Measurements from ENCODE around the gene SEMA5A.

SEMA5A gene

DNA sequence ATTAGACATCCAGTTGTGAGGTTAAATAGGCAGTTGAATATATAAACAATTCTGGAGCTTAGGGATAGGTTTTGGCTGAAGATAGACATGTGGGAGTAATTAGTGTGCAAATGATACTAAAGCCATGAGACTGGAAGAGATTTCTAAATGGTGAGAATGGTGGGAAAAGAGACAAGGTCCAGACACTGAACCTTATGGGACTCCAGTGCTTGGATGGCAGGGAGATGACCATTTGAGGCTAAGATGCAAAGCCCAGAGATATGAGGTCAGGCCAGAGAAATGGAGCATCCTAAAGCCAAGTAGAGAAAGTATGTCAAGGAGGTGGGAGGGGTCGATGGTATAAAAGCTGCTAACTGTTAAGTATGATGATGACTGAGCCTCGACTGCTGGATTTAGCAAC, 115.6 kb downstream of the SEMA5A start:
- Histone ChIP-seq H3K9me3 (ENCODE audit: control insufficient read depth in 2 of 2, low read length in 2 of 2) (no peaks in the 10 kb centered on the region), H3K27me3 (ENCODE audit: control insufficient read depth in 2 of 2, insufficient read depth in 2 of 2, low read length in 2 of 2) (no peaks in the 10 kb centered on the region), H3K27ac (ENCODE audit: low read depth in 2 of 2, low read length in 2 of 2) (no peak overlapping the region), H3K9ac (ENCODE audit: low read depth in 1 of 2, low read length in 2 of 2) (no peak overlapping the region), H3K4me3 (ENCODE audit: low read length in 2 of 2) (no peak overlapping the region), H3K4me1 (ENCODE audit: control insufficient read depth in 2 of 2, insufficient read depth in 2 of 2, low read length in 2 of 2) (no peaks in the 10 kb centered on the region), H3K36me3 (ENCODE audit: control insufficient read depth in 2 of 2, insufficient read depth in 2 of 2, low read length in 2 of 2) (no peaks in the 10 kb centered on the region)

- H3K27me3 ChIP-seq (ENCODE audit: control insufficient read depth in 2 of 2, insufficient read depth in 2 of 2, low read length in 2 of 2) = no peaks in the 10 kb centered on the region
- no peaks in the 10 kb centered on the region for H3K4me1 ChIP-seq (ENCODE audit: control insufficient read depth in 2 of 2, insufficient read depth in 2 of 2, low read length in 2 of 2)
- H3K9ac ChIP-seq (ENCODE audit: low read depth in 1 of 2, low read length in 2 of 2) = no peak overlapping the region
- H3K36me3 ChIP-seq (ENCODE audit: control insufficient read depth in 2 of 2, insufficient read depth in 2 of 2, low read length in 2 of 2) = no peaks in the 10 kb centered on the region
- H3K4me3 ChIP-seq (ENCODE audit: low read length in 2 of 2) = no peak overlapping the region
- H3K9me3 ChIP-seq (ENCODE audit: control insufficient read depth in 2 of 2, low read length in 2 of 2) = no peaks in the 10 kb centered on the region
- H3K27ac ChIP-seq (ENCODE audit: low read depth in 2 of 2, low read length in 2 of 2) = no peak overlapping the region
Measured at GRCh38 chr5:9429691-9430215, 116.1 kb downstream of the SEMA5A start.

GRCh38 chr5:9428272-9428671, 117.6 kb downstream of the SEMA5A start:
- Histone ChIP-seq H3K4me1 (ENCODE audit: control insufficient read depth in 2 of 2, insufficient read depth in 2 of 2, low read length in 2 of 2) (no peaks in the 10 kb centered on the region), H3K9ac (ENCODE audit: low read depth in 1 of 2, low read length in 2 of 2) (no peak overlapping the region), H3K9me3 (ENCODE audit: control insufficient read depth in 2 of 2, low read length in 2 of 2) (no peaks in the 10 kb centered on the region), H3K27ac (ENCODE audit: low read depth in 2 of 2, low read length in 2 of 2) (no peak overlapping the region), H3K36me3 (ENCODE audit: control insufficient read depth in 2 of 2, insufficient read depth in 2 of 2, low read length in 2 of 2) (no peaks in the 10 kb centered on the region), H3K27me3 (ENCODE audit: control insufficient read depth in 2 of 2, insufficient read depth in 2 of 2, low read length in 2 of 2) (no peaks in the 10 kb centered on the region), H3K4me3 (ENCODE audit: low read length in 2 of 2) (no peak overlapping the region)

- Histone ChIP-seq H3K4me1 (ENCODE audit: control insufficient read depth in 2 of 2, insufficient read depth in 2 of 2, low read length in 2 of 2) (peaks cover 0 to 3% of the 10 kb centered on the region in 2 donors), H3K9ac (ENCODE audit: low read depth in 1 of 2, low read length in 2 of 2) (no peak overlapping the region), H3K36me3 (ENCODE audit: control insufficient read depth in 2 of 2, insufficient read depth in 2 of 2, low read length in 2 of 2) (no peaks in the 10 kb centered on the region), H3K27ac (ENCODE audit: low read depth in 2 of 2, low read length in 2 of 2) (no peak overlapping the region), H3K4me3 (ENCODE audit: low read length in 2 of 2) (no peak overlapping the region), H3K9me3 (ENCODE audit: control insufficient read depth in 2 of 2, low read length in 2 of 2) (no peaks in the 10 kb centered on the region), H3K27me3 (ENCODE audit: control insufficient read depth in 2 of 2, insufficient read depth in 2 of 2, low read length in 2 of 2) (no peaks in the 10 kb centered on the region)
Measured at GRCh38 chr5:9425710-9426109, 120.2 kb downstream of the SEMA5A start.

- Histone ChIP-seq H3K4me3 (ENCODE audit: low read length in 2 of 2) (no peak overlapping the region), H3K9me3 (ENCODE audit: control insufficient read depth in 2 of 2, low read length in 2 of 2) (no peaks in the 10 kb centered on the region), H3K36me3 (ENCODE audit: control insufficient read depth in 2 of 2, insufficient read depth in 2 of 2, low read length in 2 of 2) (no peaks in the 10 kb centered on the region), H3K27ac (ENCODE audit: low read depth in 2 of 2, low read length in 2 of 2) (no peak overlapping the region), H3K4me1 (ENCODE audit: control insufficient read depth in 2 of 2, insufficient read depth in 2 of 2, low read length in 2 of 2) (peaks cover 0 to 3% of the 10 kb centered on the region in 2 donors), H3K27me3 (ENCODE audit: control insufficient read depth in 2 of 2, insufficient read depth in 2 of 2, low read length in 2 of 2) (no peaks in the 10 kb centered on the region), H3K9ac (ENCODE audit: low read depth in 1 of 2, low read length in 2 of 2) (no peak overlapping the region)
Measured at GRCh38 chr5:9423571-9423970, 122.3 kb downstream of the SEMA5A start.

GRCh38 chr5:9421884-9422283, 124.0 kb downstream of the SEMA5A start:
- Histone ChIP-seq H3K9ac (ENCODE audit: low read depth in 1 of 2, low read length in 2 of 2) (no peak overlapping the region), H3K9me3 (ENCODE audit: control insufficient read depth in 2 of 2, low read length in 2 of 2) (no peaks in the 10 kb centered on the region), H3K36me3 (ENCODE audit: control insufficient read depth in 2 of 2, insufficient read depth in 2 of 2, low read length in 2 of 2) (no peaks in the 10 kb centered on the region), H3K4me3 (ENCODE audit: low read length in 2 of 2) (no peak overlapping the region), H3K4me1 (ENCODE audit: control insufficient read depth in 2 of 2, insufficient read depth in 2 of 2, low read length in 2 of 2) (peaks cover 0 to 3% of the 10 kb centered on the region in 2 donors), H3K27me3 (ENCODE audit: control insufficient read depth in 2 of 2, insufficient read depth in 2 of 2, low read length in 2 of 2) (no peaks in the 10 kb centered on the region), H3K27ac (ENCODE audit: low read depth in 2 of 2, low read length in 2 of 2) (no peak overlapping the region)

DNA sequence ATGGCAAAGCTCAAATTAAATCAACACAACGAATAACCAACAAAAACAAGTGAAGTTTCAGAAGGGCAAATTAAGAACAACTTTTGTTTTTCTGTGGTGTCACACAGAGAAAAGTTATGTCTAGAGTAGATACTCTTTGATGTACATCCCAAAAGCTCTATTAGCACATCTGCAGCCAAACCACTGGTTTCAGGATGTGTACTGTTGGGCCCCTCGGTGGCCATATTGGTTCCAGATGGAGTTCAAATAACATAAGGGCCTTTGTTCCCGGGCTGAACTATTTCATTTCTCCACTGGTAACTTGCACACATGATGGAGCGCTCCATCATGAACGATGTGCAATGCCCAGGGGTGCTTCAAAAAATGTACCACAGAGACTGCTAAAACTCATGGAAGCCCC, 126.1 kb downstream of the SEMA5A start:
- Histone ChIP-seq H3K9me3 (ENCODE audit: control insufficient read depth in 2 of 2, low read length in 2 of 2) (no peaks in the 10 kb centered on the region), H3K36me3 (ENCODE audit: control insufficient read depth in 2 of 2, insufficient read depth in 2 of 2, low read length in 2 of 2) (no peaks in the 10 kb centered on the region), H3K27me3 (ENCODE audit: control insufficient read depth in 2 of 2, insufficient read depth in 2 of 2, low read length in 2 of 2) (no peaks in the 10 kb centered on the region), H3K4me3 (ENCODE audit: low read length in 2 of 2) (no peak overlapping the region), H3K9ac (ENCODE audit: low read depth in 1 of 2, low read length in 2 of 2) (no peak overlapping the region), H3K4me1 (ENCODE audit: control insufficient read depth in 2 of 2, insufficient read depth in 2 of 2, low read length in 2 of 2) (peaks cover 0 to 3% of the 10 kb centered on the region in 2 donors), H3K27ac (ENCODE audit: low read depth in 2 of 2, low read length in 2 of 2) (no peak overlapping the region)

DNA sequence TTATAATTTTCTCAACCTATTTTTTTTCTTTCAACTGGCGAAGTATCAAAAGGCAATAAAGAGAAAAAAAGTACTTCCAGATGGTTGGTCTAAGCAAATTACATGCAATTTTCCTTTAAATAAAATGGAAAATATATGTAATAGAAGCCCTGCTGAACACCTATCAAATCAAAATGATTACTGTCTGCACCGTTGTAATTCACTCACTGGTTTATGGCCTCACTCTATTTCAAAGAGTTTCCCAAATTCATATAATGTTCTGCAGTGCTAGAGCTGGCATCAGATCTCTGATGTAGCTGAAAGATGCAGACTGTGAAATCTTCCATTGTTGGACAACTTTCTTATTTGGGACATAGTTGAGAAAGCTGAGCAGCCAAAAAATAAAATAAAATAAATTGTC, 130.3 kb downstream of the SEMA5A start:
- Histone ChIP-seq H3K9ac (ENCODE audit: low read depth in 1 of 2, low read length in 2 of 2) (no peak overlapping the region), H3K27me3 (ENCODE audit: control insufficient read depth in 2 of 2, insufficient read depth in 2 of 2, low read length in 2 of 2) (no peaks in the 10 kb centered on the region), H3K36me3 (ENCODE audit: control insufficient read depth in 2 of 2, insufficient read depth in 2 of 2, low read length in 2 of 2) (no peaks in the 10 kb centered on the region), H3K27ac (ENCODE audit: low read depth in 2 of 2, low read length in 2 of 2) (no peak overlapping the region), H3K9me3 (ENCODE audit: control insufficient read depth in 2 of 2, low read length in 2 of 2) (no peaks in the 10 kb centered on the region), H3K4me1 (ENCODE audit: control insufficient read depth in 2 of 2, insufficient read depth in 2 of 2, low read length in 2 of 2) (no peaks in the 10 kb centered on the region), H3K4me3 (ENCODE audit: low read length in 2 of 2) (no peak overlapping the region)

DNA sequence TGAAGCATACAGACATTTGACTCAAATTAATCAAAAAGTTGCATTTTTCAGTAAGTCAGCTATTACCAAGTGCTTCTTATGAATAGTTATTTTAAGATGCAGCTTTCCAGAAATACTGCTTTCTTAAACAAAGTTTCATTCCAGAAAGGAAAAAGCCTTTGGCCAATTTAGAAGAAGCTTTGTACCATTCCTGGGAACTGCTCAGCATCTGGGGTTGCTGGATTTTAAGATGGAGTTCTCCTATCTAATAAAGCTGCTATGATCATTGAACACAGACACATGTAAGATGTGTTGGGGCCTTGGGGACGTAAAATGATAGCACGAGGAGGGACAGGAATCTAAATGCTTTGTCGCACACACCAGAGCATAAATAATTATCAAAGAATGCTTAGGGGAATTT, 130.8 kb downstream of the SEMA5A start:
- no peaks in the 10 kb centered on the region for H3K36me3 ChIP-seq (ENCODE audit: control insufficient read depth in 2 of 2, insufficient read depth in 2 of 2, low read length in 2 of 2)
- no peak overlapping the region for H3K4me3 ChIP-seq (ENCODE audit: low read length in 2 of 2)
- no peak overlapping the region for H3K27ac ChIP-seq (ENCODE audit: low read depth in 2 of 2, low read length in 2 of 2)
- no peaks in the 10 kb centered on the region for H3K27me3 ChIP-seq (ENCODE audit: control insufficient read depth in 2 of 2, insufficient read depth in 2 of 2, low read length in 2 of 2)
- no peaks in the 10 kb centered on the region for H3K4me1 ChIP-seq (ENCODE audit: control insufficient read depth in 2 of 2, insufficient read depth in 2 of 2, low read length in 2 of 2)
- no peaks in the 10 kb centered on the region for H3K9me3 ChIP-seq (ENCODE audit: control insufficient read depth in 2 of 2, low read length in 2 of 2)
- no peak overlapping the region for H3K9ac ChIP-seq (ENCODE audit: low read depth in 1 of 2, low read length in 2 of 2)

- no peak overlapping the region for H3K9ac ChIP-seq (ENCODE audit: low read depth in 1 of 2, low read length in 2 of 2)
- no peaks in the 10 kb centered on the region for H3K36me3 ChIP-seq (ENCODE audit: control insufficient read depth in 2 of 2, insufficient read depth in 2 of 2, low read length in 2 of 2)
- H3K4me1 ChIP-seq (ENCODE audit: control insufficient read depth in 2 of 2, insufficient read depth in 2 of 2, low read length in 2 of 2) = no peaks in the 10 kb centered on the region
- no peaks in the 10 kb centered on the region for H3K9me3 ChIP-seq (ENCODE audit: control insufficient read depth in 2 of 2, low read length in 2 of 2)
- no peaks in the 10 kb centered on the region for H3K27me3 ChIP-seq (ENCODE audit: control insufficient read depth in 2 of 2, insufficient read depth in 2 of 2, low read length in 2 of 2)
- H3K4me3 ChIP-seq (ENCODE audit: low read length in 2 of 2) = no peak overlapping the region
- H3K27ac ChIP-seq (ENCODE audit: low read depth in 2 of 2, low read length in 2 of 2) = no peak overlapping the region
Measured at GRCh38 chr5:9411142-9411541, 134.7 kb downstream of the SEMA5A start.

GRCh38 chr5:9409413-9409960, 136.4 kb downstream of the SEMA5A start:
- Histone ChIP-seq H3K9me3 (ENCODE audit: control insufficient read depth in 2 of 2, low read length in 2 of 2) (no peaks in the 10 kb centered on the region), H3K27me3 (ENCODE audit: control insufficient read depth in 2 of 2, insufficient read depth in 2 of 2, low read length in 2 of 2) (no peaks in the 10 kb centered on the region), H3K9ac (ENCODE audit: low read depth in 1 of 2, low read length in 2 of 2) (no peak overlapping the region), H3K4me1 (ENCODE audit: control insufficient read depth in 2 of 2, insufficient read depth in 2 of 2, low read length in 2 of 2) (no peaks in the 10 kb centered on the region), H3K36me3 (ENCODE audit: control insufficient read depth in 2 of 2, insufficient read depth in 2 of 2, low read length in 2 of 2) (no peaks in the 10 kb centered on the region), H3K4me3 (ENCODE audit: low read length in 2 of 2) (no peak overlapping the region), H3K27ac (ENCODE audit: low read depth in 2 of 2, low read length in 2 of 2) (no peak overlapping the region)

All from mucosa of rectum (tissue), 2 donors.